Measurements from ENCODE around the gene MAST4.

Gene MAST4

GRCh38 chr5:66947458-66947857 lies 351.3 kb downstream of the MAST4 start:
- H3K4me3 ChIP-seq (ENCODE audit: low read length) = no peak overlapping the region
- TF ChIP-seq, protein P1, sequence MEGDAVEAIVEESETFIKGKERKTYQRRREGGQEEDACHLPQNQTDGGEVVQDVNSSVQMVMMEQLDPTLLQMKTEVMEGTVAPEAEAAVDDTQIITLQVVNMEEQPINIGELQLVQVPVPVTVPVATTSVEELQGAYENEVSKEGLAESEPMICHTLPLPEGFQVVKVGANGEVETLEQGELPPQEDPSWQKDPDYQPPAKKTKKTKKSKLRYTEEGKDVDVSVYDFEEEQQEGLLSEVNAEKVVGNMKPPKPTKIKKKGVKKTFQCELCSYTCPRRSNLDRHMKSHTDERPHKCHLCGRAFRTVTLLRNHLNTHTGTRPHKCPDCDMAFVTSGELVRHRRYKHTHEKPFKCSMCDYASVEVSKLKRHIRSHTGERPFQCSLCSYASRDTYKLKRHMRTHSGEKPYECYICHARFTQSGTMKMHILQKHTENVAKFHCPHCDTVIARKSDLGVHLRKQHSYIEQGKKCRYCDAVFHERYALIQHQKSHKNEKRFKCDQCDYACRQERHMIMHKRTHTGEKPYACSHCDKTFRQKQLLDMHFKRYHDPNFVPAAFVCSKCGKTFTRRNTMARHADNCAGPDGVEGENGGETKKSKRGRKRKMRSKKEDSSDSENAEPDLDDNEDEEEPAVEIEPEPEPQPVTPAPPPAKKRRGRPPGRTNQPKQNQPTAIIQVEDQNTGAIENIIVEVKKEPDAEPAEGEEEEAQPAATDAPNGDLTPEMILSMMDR (conservative IDR thresholded peaks at IDR 0.05; ENCODE audit: low read length) = no peak

GRCh38 chr5:66949066-66949465 lies 352.9 kb downstream of the MAST4 start:
- no peak overlapping the region for H3K4me3 ChIP-seq (ENCODE audit: low read length)
- DNase-seq (ENCODE audit: low read depth) = no peak
- TF ChIP-seq, protein P1 (conservative IDR thresholded peaks at IDR 0.05; ENCODE audit: low read length) = no peak

More at GRCh38 chr5:66947458-66947857, 351.3 kb downstream of the MAST4 start:
- DNase-seq (ENCODE audit: low read depth) = no peak

GRCh38 chr5:66952153-66952552 lies 356.0 kb downstream of the MAST4 start:
- DNase-seq (ENCODE audit: low read depth) = no peak
- TF ChIP-seq, protein P1 (conservative IDR thresholded peaks at IDR 0.05; ENCODE audit: low read length) = no peak
- no peak overlapping the region for H3K4me3 ChIP-seq (ENCODE audit: low read length)

DNA sequence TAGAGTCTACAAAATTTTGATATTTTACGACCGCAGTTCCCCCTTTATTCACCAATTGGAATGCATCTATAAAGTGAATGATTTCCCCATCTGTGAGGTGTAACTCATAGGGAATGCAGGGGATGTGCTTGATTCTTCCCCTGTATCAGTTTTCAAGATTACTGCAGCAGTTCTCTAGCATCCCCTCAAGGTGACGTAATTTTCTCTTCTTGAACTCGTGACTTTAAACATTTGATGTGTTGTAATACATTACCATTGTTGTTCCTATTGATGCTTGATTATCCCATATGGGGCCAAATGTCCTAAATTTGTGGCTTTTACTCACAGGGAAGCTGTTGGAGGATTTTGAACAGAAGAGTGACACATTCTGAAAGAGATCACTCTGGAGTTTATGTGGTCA lies 360.2 kb downstream of the MAST4 start:
- no peak for DNase-seq (ENCODE audit: low read depth)
- TF ChIP-seq, protein P1 (conservative IDR thresholded peaks at IDR 0.05; ENCODE audit: low read length) = no peak
- H3K4me3 ChIP-seq (ENCODE audit: low read length) = no peak overlapping the region

GRCh38 chr5:66958201-66958979 lies 362.2 kb downstream of the MAST4 start:
- DNase-seq (ENCODE audit: low read depth) = peak; percentile 43
- TF ChIP-seq, protein P1 (conservative IDR thresholded peaks at IDR 0.05; ENCODE audit: low read length) = no peak
- H3K4me3 ChIP-seq (ENCODE audit: low read length) = peak overlapping the region; percentile 68

- TF ChIP-seq, protein P1 (conservative IDR thresholded peaks at IDR 0.05; ENCODE audit: low read length) = no peak
- peak; percentile 83 for DNase-seq (ENCODE audit: low read depth)
- peak overlapping the region; percentile 68 for H3K4me3 ChIP-seq (ENCODE audit: low read length)
Observed at GRCh38 chr5:66958980-66959641, 362.9 kb downstream of the MAST4 start.

GRCh38 chr5:66959653-66960052 lies 363.5 kb downstream of the MAST4 start:
- peak overlapping the region; percentile 68 for H3K4me3 ChIP-seq (ENCODE audit: low read length)
- peak; percentile 14 for DNase-seq (ENCODE audit: low read depth)
- TF ChIP-seq, protein P1 (conservative IDR thresholded peaks at IDR 0.05; ENCODE audit: low read length) = no peak
